Adipocyte (in vitro differentiated cells): ENCODE results near the gene ZNF10.

Source experiments
- DNase-seq: peaks from one replicate; pipeline ENCODE4 v3.0.0-alpha.2; 2015; ENCODE audit warnings: low read depth
- H3K27me3 ChIP-seq: replicated peaks from 2 replicates; pipeline ENCODE4 v1.7.0; 2013; ENCODE audit warnings: mild to moderate bottlenecking, low read length, moderate library complexity; ENCODE audit not compliant: control insufficient read depth, insufficient read depth
- H3K36me3 ChIP-seq: 2 replicates; pipeline ENCODE4 v1.7.0; 2013; ENCODE audit warnings: low read length, mild to moderate bottlenecking, moderate library complexity; ENCODE audit not compliant: control insufficient read depth, insufficient read depth, severe bottlenecking
- H3K4me1 ChIP-seq: 2 replicates; pipeline ENCODE4 v1.7.0; 2013; ENCODE audit warnings: mild to moderate bottlenecking, low read length, moderate library complexity; ENCODE audit not compliant: control insufficient read depth, insufficient read depth
- H3K4me3 ChIP-seq: 2 replicates; pipeline ENCODE4 v1.7.0; 2013; ENCODE audit warnings: mild to moderate bottlenecking, low read length, moderate library complexity
- H3K9ac ChIP-seq: 2 replicates; pipeline ENCODE4 v1.7.0; 2013; ENCODE audit warnings: mild to moderate bottlenecking, low read length, moderate library complexity
- H3K9me3 ChIP-seq: 2 replicates; pipeline ENCODE4 v1.7.0; 2013; ENCODE audit warnings: mild to moderate bottlenecking, low read length, moderate library complexity; ENCODE audit not compliant: control insufficient read depth

ZNF10 gene

DNA sequence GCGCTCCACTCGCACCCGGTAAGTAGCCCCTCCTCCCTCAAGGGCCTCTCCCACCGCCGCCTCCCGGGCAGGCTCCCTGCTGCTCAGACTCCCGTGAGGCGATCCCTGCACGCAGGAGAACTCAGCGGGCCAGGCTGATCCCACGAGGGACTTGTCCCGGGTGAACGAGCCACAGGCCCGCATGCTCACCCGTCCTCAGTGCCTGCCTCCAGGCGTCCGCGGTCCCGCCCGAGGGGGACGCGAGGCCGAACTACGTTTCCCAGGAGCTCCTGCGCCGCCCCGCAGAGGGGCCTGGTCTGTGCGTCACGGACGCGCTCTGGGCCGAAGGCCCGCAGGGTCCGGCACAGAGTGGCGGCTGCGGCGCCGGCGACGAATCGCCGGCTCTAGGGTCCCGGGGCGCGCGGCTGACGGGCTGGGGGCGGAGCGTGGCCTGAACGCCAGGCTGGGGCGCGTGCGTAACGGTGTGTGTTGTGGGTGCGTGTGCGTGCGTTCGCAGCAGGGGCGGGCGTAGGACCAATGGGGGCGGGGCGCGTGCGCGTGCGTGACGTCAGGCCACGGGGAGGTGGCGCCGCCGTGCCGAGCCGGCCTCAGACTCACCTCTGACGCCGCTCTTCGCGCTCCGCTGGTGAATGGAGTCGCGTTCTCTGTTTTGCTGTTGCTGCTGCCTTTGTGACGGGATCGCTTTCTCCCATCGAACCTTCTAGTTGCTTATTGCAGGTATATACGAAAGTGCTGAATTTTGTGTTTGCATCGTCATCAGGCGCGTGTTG lies at the start of gene ZNF10, which contains the start of gene ZNF891:
ZNF10 (plus strand) TSS at position 590 of the 770 bp plus-strand sequence. CDS start 13,866 bp downstream, outside the sequence.
ZNF891 (minus strand) TSS at position 237 of the 770 bp plus-strand sequence. CDS start 8,356 bp downstream, outside the sequence.
- H3K4me1 ChIP-seq = peaks cover 7% of the 10 kb centered on the region
- H3K27me3 ChIP-seq = no peaks in the 10 kb centered on the region
- H3K36me3 ChIP-seq = peaks cover 29% of the 10 kb centered on the region
- peak; percentile 98 for DNase-seq
- H3K9ac ChIP-seq = peak within 1 kb of the TSS; percentile 91
- peak within 1 kb of the TSS; percentile 98 for H3K4me3 ChIP-seq
- H3K9me3 ChIP-seq = peaks cover 51% of the 10 kb centered on the region

DNA sequence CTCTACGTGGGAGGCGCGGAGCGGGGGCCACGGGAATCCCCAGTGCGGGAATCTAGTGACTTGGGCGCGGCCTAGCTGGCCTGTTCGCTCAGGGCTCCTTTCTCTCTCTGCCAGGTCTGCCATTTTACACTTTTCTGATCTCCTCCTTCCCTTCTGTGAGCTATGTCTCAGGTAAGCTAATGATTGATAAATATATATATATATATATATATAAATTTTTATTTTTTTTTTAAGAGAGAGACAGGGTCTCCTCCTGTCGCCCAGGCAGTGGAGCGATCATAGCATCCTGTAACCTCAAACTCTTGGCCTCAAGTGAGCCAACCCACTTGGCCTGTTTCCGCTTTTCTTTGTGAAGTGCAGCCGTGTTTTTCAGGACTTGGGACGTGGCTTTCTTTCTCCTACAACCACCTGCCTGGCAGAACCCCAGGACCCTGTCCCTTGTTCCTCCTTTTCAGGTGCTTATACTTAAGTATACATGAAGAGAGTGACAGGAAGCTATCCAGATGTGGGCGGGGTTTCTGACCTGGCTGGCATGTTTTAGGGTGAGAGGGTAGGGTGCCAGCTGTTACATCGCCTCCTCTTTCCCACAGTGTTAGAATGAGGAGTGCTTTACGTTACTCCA lies 49.2 kb upstream of the ZNF10 start:
- peak overlapping the region; percentile 98 for H3K9ac ChIP-seq
- H3K4me1 ChIP-seq = peaks cover 5% of the 10 kb centered on the region
- H3K4me3 ChIP-seq = peak overlapping the region; percentile 87
- H3K9me3 ChIP-seq = peaks cover 74% of the 10 kb centered on the region
- H3K36me3 ChIP-seq = peaks cover 43% of the 10 kb centered on the region
- no peaks in the 10 kb centered on the region for H3K27me3 ChIP-seq
- no peak for DNase-seq

DNA sequence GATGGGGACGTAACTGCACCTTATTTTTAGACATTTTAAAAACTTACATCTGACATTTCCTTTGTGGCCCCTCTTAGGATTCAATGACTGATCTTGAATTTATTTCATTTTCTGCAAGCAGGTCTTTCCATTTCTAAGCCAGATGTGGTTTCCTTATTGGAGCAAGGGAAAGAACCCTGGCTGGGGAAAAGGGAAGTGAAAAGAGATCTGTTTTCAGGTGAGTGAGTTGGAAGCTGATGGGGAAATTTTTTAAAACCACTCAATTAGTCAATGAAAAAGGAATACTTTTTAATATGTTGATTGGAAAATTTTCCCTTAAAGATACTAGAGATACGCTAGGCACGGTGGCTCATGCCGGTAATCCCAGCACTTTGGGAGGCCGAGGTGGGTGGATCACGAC lies 47.1 kb upstream of the ZNF10 start:
- no peak for DNase-seq
- H3K9ac ChIP-seq = no peak overlapping the region
- H3K36me3 ChIP-seq = peaks cover 64% of the 10 kb centered on the region
- H3K27me3 ChIP-seq = no peaks in the 10 kb centered on the region
- peaks cover 5% of the 10 kb centered on the region for H3K4me1 ChIP-seq
- peaks cover 76% of the 10 kb centered on the region for H3K9me3 ChIP-seq
- peak overlapping the region; percentile 87 for H3K4me3 ChIP-seq

DNA sequence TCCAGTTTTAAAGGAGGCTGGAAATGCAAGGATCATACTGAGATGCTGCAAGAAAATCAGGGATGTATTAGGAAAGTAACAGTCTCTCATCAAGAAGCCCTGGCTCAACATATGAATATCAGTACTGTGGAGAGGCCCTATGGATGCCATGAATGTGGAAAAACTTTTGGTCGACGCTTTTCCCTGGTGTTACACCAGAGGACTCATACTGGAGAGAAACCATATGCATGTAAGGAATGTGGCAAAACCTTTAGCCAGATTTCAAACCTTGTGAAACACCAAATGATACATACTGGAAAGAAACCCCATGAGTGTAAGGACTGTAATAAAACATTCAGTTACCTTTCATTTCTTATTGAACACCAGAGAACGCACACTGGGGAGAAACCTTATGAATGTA lies 24.8 kb upstream of the ZNF10 start:
- H3K27me3 ChIP-seq = no peaks in the 10 kb centered on the region
- peaks cover 92% of the 10 kb centered on the region for H3K36me3 ChIP-seq
- peak overlapping the region; percentile 75 for H3K4me3 ChIP-seq
- H3K4me1 ChIP-seq = no peaks in the 10 kb centered on the region
- no peak for DNase-seq
- peaks cover 100% of the 10 kb centered on the region for H3K9me3 ChIP-seq
- H3K9ac ChIP-seq = no peak overlapping the region

DNA sequence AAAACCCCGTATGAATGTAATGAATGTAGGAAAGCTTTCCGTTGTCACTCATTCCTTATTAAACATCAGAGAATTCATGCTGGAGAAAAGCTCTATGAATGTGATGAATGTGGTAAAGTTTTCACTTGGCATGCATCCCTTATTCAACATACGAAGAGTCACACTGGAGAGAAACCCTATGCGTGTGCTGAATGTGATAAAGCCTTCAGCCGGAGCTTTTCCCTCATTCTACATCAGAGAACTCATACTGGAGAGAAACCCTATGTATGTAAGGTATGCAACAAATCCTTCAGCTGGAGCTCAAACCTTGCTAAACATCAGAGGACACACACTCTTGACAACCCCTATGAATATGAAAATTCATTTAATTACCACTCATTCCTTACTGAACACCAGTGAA lies 24.2 kb upstream of the ZNF10 start:
- H3K4me1 ChIP-seq = no peaks in the 10 kb centered on the region
- peaks cover 100% of the 10 kb centered on the region for H3K9me3 ChIP-seq
- H3K4me3 ChIP-seq = peak overlapping the region; percentile 75
- no peak overlapping the region for H3K9ac ChIP-seq
- peak; percentile 5 for DNase-seq
- peaks cover 88% of the 10 kb centered on the region for H3K36me3 ChIP-seq
- H3K27me3 ChIP-seq = no peaks in the 10 kb centered on the region

DNA sequence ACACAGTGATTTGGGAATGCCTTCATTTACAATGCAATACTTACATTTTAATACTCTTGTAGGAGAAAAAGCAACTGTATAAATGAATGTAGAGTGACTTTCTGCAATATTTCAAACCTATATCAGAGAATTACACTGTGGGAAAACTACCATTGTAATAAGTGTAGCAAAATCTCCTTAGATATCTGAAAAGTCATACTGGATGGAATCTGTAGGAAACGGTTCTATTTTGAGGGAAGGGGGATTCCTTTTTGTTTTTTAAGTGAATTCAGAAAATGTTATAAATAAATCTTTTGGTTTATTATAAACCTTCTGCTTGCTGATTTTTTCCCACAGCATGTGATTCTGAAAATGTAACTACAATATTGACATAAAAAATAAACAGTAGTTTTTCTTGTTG lies 23.3 kb upstream of the ZNF10 start:
- Histone ChIP-seq H3K9ac (no peak overlapping the region), H3K36me3 (peaks cover 79% of the 10 kb centered on the region), H3K9me3 (peaks cover 100% of the 10 kb centered on the region)

DNA sequence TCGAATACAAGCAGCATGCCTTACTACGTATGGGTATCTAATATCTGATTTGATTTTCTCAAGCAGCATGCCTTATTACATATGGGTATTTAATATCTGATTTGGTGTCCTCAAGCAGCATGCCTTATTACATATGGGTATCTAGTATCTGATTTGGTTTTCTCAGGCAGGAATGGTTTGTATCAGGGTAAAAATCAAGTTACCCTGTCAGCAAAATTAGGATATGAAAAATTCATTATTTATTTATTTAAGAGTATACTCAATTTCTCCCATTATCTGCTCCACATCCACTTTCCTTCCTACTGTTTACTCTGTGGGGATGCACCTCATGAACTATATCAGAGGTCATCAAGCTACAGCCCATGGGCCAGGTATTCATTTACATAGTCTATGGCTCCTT lies 22.3 kb upstream of the ZNF10 start:
- Histone ChIP-seq H3K4me1 (no peaks in the 10 kb centered on the region), H3K9ac (no peak overlapping the region), H3K36me3 (peaks cover 69% of the 10 kb centered on the region), H3K4me3 (peak overlapping the region; percentile 75), H3K27me3 (no peaks in the 10 kb centered on the region), H3K9me3 (peaks cover 97% of the 10 kb centered on the region)
- no peak for DNase-seq

More for the DNA sequence above, 23.3 kb upstream of the ZNF10 start:
- Histone ChIP-seq H3K4me3 (peak overlapping the region; percentile 75), H3K4me1 (no peaks in the 10 kb centered on the region), H3K27me3 (no peaks in the 10 kb centered on the region)
- DNase-seq = no peak

DNA sequence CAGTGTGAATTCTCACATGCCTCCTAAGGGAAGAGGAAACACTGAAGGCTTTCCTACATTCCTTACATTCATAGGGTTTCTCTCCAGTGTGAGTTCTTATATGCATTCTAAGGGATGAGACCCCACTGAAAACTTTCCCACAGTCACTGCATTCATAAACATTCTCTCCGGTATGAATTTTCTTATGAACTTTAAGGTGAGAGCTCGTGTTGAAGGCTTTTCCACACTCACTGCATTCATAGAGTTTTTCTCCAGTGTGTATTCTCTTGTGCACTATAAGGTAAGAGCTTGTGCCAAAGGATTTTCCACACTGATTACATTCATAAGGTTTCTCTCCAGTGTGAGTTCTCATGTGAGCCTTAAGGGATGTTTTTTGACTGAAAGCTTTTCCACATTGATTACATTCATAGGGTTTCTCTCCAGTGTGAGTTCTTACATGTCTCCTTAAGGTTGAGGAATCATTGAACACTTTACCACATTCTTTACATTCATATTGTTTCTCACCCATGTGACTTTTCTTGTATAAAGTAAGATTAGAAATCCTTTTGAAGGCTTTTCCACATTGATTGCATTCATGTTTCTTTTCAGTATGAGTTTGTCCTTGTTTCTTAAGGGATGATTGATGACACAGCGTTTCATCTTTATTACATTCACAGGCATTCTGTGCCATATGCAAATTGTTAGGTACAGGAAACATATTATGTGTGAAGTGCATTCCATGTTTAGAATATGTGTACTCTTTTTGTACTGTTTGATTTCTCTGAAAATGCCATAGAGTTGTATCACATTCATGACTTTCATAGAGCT lies 9.8 kb upstream of the ZNF10 start:
- Histone ChIP-seq H3K9me3 (peaks cover 100% of the 10 kb centered on the region), H3K27me3 (no peaks in the 10 kb centered on the region), H3K4me1 (no peaks in the 10 kb centered on the region), H3K4me3 (peak overlapping the region; percentile 72), H3K36me3 (peaks cover 73% of the 10 kb centered on the region), H3K9ac (no peak overlapping the region)
- DNase-seq = no peak

DNA sequence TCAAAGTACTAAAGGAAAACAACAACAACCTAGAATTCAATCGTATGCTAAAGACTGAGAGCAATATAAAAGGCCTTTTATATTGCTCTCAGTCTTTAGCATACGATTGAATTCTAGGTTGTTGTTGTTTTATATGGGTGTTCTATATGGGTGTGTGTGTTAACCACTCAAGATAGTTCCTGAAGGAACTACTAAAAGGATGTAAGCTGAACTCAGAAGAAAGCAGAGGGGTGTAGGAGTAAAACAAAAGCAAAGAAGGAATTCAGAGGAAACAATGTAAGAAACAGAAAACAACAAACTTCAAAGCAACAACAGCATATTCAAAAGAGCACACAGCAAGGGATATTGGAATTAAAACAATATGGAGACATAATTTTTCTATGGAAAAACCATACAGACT lies 5.8 kb upstream of the ZNF10 start:
- Histone ChIP-seq H3K4me3 (peak overlapping the region; percentile 72), H3K9ac (no peak overlapping the region), H3K27me3 (no peaks in the 10 kb centered on the region), H3K4me1 (no peaks in the 10 kb centered on the region), H3K36me3 (peaks cover 58% of the 10 kb centered on the region), H3K9me3 (peaks cover 85% of the 10 kb centered on the region)
- DNase-seq = no peak

DNA sequence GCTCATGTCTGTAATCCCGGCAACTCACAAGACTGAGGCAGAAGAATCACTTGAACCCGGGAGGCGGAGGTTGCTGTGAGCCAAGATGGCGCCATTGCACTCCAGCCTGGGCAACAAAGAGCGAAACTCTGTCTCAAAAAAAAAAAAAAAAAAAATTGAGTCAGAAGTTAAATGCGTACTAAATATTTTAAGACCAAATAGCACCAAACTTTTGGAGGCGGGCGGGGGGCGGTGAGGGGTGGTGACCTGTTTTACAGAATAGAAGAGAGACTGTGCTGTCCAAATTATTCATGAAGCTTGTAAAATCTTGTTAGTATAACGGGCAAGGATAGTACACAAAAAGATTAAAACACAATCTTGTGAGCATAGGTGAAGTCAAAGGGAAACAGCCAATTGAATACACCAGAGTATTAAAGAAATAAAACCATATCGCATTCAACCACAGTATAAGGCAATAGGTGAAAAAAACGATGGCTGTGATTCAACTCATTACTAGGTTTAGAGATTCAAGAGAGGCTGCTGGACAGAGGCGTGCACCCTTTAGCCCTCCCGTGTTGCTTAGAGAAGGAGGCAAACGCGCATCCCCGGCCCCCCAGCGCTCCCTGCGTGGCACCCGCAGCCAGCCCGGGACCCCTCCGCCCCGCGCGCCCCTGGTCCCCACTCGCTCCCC lies 924 bp upstream of the ZNF10 start:
- H3K9me3 ChIP-seq = peaks cover 51% of the 10 kb centered on the region
- peaks cover 7% of the 10 kb centered on the region for H3K4me1 ChIP-seq
- H3K27me3 ChIP-seq = no peaks in the 10 kb centered on the region
- no peak for DNase-seq
- H3K36me3 ChIP-seq = peaks cover 29% of the 10 kb centered on the region
- peak overlapping the region; percentile 98 for H3K4me3 ChIP-seq
- peak overlapping the region; percentile 91 for H3K9ac ChIP-seq
